ENCODE data around the gene ISLR.

ISLR gene, protein sequence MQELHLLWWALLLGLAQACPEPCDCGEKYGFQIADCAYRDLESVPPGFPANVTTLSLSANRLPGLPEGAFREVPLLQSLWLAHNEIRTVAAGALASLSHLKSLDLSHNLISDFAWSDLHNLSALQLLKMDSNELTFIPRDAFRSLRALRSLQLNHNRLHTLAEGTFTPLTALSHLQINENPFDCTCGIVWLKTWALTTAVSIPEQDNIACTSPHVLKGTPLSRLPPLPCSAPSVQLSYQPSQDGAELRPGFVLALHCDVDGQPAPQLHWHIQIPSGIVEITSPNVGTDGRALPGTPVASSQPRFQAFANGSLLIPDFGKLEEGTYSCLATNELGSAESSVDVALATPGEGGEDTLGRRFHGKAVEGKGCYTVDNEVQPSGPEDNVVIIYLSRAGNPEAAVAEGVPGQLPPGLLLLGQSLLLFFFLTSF

DNA sequence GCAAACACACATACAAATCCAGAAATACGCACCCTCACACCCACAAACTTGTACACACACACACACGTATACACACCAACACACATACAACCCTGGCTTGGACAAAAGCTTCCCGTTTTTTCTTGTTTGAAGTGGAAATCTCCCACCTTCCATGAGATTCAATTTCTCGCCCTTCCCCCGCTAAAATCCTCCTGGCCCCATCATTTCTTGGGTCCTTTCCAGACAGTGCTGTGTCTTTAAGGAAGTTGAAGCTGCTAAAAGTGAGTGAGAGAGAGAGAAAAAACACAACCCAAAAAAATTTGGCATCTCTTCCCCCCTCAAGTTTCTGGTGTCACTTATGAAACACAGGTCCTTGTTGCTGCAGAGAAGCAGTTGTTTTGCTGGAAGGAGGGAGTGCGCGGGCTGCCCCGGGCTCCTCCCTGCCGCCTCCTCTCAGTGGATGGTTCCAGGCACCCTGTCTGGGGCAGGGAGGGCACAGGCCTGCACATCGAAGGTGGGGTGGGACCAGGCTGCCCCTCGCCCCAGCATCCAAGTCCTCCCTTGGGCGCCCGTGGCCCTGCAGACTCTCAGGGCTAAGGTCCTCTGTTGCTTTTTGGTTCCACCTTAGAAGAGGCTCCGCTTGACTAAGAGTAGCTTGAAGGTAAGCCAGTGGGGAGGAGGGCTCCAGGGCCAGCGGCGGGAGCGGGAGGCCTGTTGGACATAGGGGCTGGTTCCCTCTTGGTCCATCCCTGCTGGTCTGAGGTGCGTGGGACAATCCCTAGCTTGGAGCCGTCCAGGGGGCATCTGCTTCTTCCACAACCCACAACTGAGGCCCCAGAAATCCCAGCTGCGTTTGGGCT lies at the start of gene ISLR:
ISLR (plus strand) TSS at position 331 of the 839 bp plus-strand sequence. CDS start 1,149 bp downstream, outside the sequence.
- no peak for DNase-seq (ENCODE audit: low read depth in 3 of 3)

DNA sequence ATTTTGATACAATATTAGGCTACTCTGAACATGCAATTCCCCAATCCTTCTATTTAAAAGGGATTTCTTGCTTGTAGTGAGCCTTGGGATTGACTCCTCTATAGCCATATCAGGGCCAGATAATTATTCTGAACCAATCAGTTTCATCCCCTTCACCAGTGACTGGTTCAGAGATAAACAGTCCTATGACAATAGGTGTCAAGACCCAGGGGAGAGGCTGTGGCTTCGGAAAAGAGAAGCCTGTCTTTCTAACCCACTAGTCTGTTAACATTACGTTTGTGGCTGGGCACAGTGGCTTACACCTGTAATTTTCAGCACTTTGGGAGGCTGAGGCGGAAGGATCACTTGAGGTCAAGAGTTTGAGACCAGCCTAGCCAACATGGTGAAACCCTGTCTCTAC lies 49.3 kb upstream of the ISLR start:
- no peak for DNase-seq (ENCODE audit: low read depth in 3 of 3)

DNA sequence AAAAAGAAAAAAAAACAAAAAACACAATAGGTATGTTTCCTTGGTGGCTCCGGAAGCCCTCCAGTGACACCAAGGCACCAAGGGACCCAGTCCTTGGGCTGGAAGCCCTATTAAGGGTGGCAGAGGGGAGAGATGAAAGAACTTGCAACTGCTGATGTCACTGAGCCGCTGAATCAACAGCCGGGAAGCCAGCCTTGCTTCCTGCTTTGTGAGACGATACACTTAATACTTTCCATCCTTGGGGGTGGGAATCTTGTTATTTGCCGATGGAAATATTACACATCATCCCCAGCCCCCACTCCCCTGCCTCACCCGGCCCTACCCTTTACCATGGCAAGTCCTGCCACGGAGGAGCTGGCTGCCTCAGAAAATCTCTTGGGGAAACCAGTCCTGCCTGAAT lies 48.8 kb upstream of the ISLR start:
- DNase-seq (ENCODE audit: low read depth in 3 of 3) = no peak

DNA sequence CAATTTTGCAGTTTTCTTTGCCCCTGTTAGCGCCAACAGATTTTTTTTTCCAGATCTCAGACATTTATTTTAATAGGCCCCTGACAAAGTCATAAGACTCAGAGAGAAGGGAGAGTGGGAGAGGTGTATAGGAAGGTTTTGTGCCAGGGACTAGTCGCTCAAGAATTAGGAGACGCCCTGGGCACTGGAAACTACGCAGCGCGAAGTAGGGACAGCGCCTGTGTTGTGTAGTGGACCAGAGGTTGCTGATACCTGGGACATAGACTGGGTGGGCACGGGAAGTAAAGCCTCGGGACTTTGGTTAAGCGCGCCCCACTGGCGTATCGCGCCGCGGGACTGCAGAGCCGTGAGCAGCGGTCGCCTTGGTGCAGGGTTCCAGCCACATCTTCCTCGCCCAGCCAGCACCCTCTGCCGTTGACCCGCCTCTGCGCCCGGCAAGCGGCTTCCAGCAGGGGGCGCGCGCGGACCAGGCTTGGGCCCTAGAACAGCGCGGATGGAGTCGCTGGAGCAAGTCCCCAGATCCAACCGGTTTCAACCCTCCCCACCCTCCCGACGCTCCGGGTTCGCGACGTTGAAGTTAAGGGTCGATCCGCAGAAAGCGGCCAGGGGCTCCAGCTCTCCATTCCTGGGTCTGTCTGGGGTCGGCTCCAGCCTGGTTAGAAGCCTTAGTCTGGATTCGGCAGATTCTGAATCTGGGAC lies 46.1 kb upstream of the ISLR start:
- DNase-seq (ENCODE audit: low read depth in 3 of 3) = peak; percentile 65 to 82 (median 66)

DNA sequence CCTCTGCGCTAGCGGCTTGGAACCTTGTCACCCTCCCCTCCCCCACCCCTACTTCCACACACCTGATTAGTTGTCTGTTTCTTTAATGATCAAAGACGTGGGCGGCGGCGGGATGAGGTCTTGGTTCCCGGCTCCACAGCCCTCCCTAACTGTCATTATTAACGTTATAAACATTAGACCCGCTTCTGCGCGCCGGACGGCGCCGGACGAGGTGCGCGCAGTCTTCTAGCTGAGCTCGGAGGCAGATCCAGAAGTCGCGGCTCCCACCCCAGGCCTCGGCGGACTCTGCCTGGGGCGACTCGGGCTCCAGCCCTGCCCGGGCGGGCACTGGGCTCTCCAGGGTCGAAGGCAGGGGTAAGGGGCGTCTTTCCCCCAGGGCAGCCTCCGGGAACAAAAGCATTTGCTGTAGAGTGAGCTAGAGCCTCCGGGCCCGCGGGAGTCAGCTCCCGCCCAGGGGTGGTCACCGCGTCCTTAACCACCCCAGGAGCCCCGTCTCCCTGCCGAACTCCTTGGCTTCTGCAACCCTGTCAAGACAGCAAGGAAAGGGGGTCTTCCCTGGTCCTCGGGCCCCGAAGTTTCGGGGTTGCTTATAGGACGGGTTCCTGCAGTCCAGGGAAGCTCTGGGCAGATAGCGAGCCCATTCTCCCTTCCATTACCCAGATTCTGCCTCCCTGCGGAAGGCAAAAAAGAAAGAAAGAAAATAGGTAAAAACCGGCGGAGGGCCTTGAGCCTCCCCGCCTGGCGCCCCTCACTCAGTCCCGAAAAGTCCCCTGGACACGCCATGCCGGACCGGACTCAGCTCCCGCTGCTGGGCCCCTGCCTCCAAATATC lies 45.3 kb upstream of the ISLR start:
- DNase-seq (ENCODE audit: low read depth in 3 of 3) = no peak

DNA sequence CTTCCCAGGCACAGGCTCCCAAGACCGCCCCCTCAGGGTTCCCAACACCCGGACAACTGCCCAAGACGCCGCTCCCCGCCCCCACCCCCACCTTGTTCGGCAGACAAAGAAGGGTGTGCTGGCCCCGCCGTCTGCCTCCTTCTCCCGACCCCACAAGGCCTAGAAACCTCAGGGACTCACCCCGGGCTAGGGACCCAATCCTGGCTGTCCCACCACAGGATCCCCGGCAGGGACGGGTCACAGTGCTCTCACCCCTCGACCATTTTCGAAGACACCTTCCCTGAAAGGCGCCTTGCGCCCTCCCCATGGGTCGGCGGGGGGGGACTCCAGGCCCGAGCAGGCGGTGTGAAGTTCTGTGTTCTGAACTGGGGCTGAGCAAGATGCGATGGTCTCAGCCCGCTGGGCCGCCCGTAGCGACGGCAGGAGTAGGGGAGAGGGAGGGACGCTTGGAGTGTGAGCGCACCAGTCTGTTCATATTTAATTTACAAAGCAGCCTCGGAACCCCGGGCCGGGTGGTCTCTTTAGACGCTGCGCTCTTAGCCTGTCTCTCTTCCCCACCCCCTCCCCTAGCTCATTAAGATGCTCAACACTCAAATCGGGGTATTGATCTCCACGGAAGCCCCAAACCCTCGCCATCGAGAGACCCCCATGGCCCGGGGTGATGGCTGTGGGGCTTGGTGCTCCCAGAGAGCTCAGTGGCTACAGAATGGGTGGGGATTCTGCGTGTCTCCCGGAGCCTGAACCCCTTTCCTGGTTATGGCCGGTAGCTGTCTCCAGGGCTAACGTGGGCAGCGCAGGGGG lies 44.5 kb upstream of the ISLR start:
- DNase-seq (ENCODE audit: low read depth in 3 of 3) = no peak

DNA sequence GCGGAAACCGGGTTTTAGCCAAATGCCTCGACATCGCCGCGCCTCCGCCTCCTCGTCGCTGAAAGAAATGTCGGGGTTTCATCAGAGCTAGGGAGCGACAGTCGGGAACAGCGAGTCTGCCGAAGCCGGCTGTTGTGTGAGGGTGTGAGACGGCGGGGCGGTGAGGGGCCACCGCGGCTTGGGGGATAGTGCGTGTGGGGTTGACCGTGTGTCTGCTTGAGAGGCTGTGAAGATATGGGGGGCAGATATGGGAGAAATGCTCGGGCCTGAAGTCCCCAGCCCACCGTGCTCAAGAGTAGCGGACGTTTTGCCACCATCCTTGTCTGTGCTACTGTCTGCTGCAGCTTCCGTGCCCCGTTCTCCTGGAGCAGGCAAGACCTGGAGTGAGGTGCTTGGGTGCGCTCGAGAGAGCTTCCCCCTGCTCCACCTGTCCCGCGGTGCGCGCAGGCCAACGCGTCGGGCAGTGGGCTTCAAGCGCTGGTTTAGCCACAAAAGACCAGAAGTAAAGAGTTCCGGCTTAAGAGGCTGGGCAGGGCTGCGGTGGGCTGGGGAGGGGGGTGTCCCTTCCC lies 43.8 kb upstream of the ISLR start:
- DNase-seq (ENCODE audit: low read depth in 3 of 3) = no peak

DNA sequence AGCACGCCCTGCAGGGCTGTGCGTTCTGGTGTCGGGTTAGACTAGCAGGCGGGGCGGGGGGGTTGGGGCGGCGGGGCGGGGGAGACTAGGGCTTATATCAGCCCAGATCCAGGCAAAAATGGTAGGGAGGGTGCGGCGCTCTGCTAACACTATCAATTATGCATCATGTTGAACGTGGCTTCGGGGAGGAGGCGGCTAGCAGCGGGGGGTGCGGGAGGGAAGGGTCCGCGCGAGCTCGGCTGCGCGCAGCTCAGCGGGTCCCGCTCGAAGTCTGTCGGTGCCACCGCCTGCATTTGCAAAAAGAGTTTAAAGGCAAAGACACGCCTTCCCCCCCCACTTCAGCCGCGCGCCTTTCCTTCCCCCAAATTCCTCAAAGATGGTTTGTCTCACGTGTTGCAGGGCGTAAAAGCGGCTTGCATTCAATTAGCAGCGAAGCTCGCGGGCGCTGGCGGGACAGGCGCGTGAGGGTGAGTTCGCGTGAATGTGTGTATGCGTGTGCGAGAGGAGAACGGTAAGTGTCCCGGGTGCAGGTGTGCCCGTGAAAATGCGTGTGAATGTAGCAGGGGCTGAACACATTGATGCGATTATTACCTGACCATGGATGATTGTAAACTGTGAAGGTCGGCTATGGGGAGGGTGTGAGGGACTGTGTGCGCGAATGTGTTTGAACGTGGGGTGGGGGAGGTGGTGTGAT lies 43.2 kb upstream of the ISLR start, which contains the start of gene ISLR2:
ISLR2 (plus strand) TSS at position 432 of the 694 bp plus-strand sequence. CDS start 2,169 bp downstream, outside the sequence.
- DNase-seq (ENCODE audit: low read depth in 3 of 3) = no peak

DNA sequence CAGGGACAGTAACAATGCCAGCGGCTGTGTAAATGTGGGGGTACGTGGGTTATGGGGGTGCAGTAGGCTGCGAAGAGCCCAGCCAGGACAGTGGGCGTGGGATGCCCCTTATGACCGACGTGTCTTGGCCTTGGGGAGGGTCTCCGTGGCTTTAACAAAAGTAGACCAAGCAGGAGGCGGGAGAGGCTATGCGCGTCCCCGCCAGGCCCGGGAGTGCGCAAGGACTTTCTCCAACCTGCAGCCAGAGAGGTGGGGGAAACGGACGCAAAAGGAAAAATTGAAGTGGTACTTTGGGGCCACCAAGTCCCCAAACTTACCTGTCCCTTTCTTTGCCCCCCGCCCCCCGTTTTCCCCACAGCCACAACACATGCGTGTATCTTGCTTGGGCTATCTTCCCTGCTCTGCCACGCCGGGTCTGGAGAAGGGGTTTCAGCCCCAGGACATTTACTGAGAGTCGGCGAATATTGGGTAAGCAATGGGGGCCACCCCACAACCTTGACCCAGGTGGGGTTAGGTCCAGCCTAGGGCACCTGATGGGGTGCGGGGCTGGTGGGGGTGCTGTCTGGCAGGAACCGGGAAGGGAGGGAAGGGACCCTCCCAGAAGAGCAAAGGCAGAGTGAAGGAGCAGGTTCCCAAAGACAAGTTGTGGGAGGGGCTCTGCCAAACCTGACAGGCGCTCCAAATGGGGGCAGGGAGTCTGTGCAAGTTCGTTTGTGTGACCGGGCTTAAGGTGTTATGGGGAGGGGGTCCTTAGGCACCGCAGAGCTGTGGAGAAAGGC lies 42.5 kb upstream of the ISLR start:
- DNase-seq (ENCODE audit: low read depth in 3 of 3) = no peak

DNA sequence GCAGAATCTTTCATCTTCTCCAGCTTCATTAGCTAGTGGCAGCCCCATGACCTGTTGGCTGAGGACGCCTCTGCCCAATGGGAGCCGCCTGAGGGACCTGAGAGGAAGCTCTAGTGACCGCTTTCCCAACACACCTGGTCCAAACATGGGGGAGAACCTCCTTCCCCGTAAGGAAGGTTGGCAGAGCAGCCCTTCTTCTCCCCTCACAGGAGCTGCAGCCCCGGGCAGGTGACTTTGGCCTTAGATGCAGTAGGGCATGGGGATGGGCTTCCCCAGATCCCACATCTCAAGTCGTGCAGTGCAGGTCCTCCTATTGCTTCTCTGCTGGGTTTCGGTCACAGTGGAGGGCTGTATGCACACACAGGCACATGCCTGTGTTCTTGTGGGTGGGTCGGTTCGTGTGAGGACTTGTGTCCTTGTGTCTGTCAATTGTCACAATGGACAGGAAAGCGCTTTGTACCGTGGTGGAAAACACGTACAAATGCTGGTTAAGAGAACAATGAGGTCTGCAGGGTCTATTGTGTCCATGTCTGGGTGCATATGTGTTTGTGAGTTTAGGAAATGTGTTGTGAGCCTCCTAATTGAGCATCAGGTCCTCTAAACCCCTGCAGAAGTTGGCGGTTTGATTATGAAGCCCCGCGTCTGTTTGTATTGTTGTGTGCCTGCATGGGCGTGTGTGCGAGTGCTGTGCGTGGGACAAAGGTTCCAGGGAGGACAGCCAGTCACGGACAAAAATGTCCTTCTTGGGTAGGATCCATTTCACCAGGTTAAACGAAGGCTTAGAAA lies 41.7 kb upstream of the ISLR start:
- no peak for DNase-seq (ENCODE audit: low read depth in 3 of 3)

DNA sequence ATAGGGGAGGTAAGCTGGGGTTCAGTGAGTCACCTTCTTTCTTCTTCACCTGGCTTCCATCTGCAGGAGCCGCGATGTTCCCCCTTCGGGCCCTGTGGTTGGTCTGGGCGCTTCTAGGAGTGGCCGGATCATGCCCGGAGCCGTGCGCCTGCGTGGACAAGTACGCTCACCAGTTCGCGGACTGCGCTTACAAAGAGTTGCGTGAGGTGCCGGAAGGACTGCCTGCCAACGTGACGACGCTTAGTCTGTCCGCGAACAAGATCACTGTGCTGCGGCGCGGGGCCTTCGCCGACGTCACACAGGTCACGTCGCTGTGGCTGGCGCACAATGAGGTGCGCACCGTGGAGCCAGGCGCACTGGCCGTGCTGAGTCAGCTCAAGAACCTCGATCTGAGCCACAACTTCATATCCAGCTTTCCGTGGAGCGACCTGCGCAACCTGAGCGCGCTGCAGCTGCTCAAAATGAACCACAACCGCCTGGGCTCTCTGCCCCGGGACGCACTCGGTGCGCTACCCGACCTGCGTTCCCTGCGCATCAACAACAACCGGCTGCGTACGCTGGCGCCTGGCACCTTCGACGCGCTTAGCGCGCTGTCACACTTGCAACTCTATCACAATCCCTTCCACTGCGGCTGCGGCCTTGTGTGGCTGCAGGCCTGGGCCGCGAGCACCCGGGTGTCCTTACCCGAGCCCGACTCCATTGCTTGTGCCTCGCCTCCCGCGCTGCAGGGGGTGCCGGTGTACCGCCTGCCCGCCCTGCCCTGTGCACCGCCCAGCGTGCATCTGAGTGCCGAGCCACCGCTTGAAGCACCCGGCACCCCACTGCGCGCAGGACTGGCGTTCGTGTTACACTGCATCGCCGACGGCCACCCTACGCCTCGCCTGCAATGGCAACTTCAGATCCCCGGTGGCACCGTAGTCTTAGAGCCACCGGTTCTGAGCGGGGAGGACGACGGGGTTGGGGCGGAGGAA lies 40.5 kb upstream of the ISLR start:
- DNase-seq (ENCODE audit: low read depth in 3 of 3) = no peak

DNA sequence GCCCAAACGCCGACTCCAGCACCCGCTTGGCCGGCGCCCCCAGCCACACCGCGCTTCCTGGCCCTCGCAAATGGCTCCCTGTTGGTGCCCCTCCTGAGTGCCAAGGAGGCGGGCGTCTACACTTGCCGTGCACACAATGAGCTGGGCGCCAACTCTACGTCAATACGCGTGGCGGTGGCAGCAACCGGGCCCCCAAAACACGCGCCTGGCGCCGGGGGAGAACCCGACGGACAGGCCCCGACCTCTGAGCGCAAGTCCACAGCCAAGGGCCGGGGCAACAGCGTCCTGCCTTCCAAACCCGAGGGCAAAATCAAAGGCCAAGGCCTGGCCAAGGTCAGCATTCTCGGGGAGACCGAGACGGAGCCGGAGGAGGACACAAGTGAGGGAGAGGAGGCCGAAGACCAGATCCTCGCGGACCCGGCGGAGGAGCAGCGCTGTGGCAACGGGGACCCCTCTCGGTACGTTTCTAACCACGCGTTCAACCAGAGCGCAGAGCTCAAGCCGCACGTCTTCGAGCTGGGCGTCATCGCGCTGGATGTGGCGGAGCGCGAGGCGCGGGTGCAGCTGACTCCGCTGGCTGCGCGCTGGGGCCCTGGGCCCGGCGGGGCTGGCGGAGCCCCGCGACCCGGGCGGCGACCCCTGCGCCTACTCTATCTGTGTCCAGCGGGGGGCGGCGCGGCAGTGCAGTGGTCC lies 39.7 kb upstream of the ISLR start:
- no peak for DNase-seq (ENCODE audit: low read depth in 3 of 3)

DNA sequence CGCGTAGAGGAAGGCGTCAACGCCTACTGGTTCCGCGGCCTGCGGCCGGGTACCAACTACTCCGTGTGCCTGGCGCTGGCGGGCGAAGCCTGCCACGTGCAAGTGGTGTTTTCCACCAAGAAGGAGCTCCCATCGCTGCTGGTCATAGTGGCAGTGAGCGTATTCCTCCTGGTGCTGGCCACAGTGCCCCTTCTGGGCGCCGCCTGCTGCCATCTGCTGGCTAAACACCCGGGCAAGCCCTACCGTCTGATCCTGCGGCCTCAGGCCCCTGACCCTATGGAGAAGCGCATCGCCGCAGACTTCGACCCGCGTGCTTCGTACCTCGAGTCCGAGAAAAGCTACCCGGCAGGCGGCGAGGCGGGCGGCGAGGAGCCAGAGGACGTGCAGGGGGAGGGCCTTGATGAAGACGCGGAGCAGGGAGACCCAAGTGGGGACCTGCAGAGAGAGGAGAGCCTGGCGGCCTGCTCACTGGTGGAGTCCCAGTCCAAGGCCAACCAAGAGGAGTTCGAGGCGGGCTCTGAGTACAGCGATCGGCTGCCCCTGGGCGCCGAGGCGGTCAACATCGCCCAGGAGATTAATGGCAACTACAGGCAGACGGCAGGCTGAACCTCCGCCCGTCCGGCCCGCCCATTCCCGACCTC lies 39.0 kb upstream of the ISLR start:
- no peak for DNase-seq (ENCODE audit: low read depth in 3 of 3)

DNA sequence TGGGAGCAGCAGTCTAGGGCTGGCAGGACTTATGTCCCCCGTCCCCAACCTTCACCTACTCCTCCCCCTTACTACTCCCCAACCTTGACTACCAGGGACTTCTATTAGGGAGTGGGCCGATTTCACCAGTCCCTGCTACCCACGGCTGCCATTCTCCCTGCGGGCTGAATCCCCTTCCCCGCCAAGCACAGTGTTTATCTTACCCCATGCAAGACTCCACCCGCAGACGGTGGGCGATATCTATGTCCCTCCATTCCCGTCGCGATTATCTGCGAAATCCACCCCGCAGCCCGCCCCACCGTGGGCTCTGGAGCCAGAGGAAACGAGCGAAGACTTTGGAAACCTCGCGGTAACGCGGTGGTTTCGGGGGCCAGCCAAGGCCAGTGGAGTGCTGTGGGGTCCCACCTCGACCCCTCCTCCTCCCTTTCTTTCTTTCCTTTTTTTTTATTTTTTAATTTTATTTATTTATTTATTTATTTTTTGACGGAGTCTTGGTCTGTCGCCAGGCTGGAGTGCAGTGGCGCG lies 38.4 kb upstream of the ISLR start:
- no peak for DNase-seq (ENCODE audit: low read depth in 3 of 3)

DNA sequence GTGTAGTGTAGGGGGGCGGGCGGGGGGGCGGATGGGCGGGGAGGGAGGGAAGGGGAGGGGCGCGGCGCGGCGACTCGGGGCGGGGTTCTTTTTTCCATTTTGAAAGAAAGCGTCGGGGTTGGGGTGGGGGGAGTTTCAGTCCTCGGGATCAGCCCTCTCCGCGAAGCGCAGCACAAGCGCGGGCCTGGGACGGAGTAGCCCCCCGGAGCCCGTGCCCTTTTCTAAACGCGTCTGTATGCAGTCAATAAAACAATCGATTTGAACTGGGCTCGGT lies 37.0 kb upstream of the ISLR start:
- DNase-seq (ENCODE audit: low read depth in 3 of 3) = no peak
